Upper lobe of left lung (tissue), 6 donors: ENCODE data around the gene NLGN1. TPM values are rescaled to one million over a fixed set of nuclear protein-coding genes. Genes with fewer than 3 reads are reported as not detected.

Experiments used
- ATAC-seq, 2 donors: fragments of 200-7000 bp; cut with Tn5 transposase; one replicate each; pipeline ENCODE4 v1.9.1; 2022; ENCODE audit warnings: mild to moderate bottlenecking in 2 of 2, moderate library complexity in 2 of 2; ENCODE audit not compliant: low FRiP score in 2 of 2
- DNase-seq, 2 donors: peaks; one replicate each; pipeline ENCODE4 v3.0.0-alpha.2; 2019 to 2020
- H3K27ac ChIP-seq, 4 donors: fragments of 200-600 bp; sonication (generic); one replicate each; pipeline ENCODE4 v1.5.1; 2016 to 2019
- H3K27me3 ChIP-seq, 4 donors: fragments of 200-600 bp; sonication (generic); one replicate each; pipeline ENCODE4 v1.5.1; 2017 to 2019
- H3K36me3 ChIP-seq, 4 donors: fragments of 200-600 bp; sonication (generic); one replicate each; pipeline ENCODE4 v1.5.1; 2016 to 2019
- H3K4me1 ChIP-seq, 4 donors: fragments of 200-600 bp; sonication (generic); one replicate each; pipeline ENCODE4 v1.5.1; 2018 to 2019
- H3K4me3 ChIP-seq, 4 donors: fragments of 200-600 bp; sonication (generic); one replicate each; pipeline ENCODE4 v1.5.1; 2017 to 2019; ENCODE audit warnings: mild to moderate bottlenecking in 2 of 4, moderate library complexity in 1 of 4
- H3K9me3 ChIP-seq, 4 donors: fragments of 200-600 bp; sonication (generic); one replicate each; pipeline ENCODE4 v1.5.1; 2018 to 2019
- CTCF ChIP-seq, 6 experiments: fragments of 450-650 bp in 4 of 6; fragments of 200-600 bp in 2 of 6; sonication (generic) in 2 of 6; IDR thresholded peaks; one replicate each; pipeline ENCODE4 v1.5.1; 2016 to 2019; ENCODE audit warnings: antibody characterized with exemption in 6 of 6
- EP300 ChIP-seq, 4 donors: sonication (generic); formaldehyde crosslinking; IDR thresholded peaks; one replicate each; pipeline ENCODE4 v1.5.1; 2017; ENCODE audit warnings: antibody characterized with exemption in 4 of 4, control low read depth in 2 of 4
- POLR2A ChIP-seq, 4 donors: fragments of 450-650 bp; IDR thresholded peaks; one replicate each; pipeline ENCODE4 v1.5.1; 2016 to 2017; ENCODE audit warnings: antibody characterized with exemption in 4 of 4, mild to moderate bottlenecking in 2 of 4
- POLR2AphosphoS5 ChIP-seq, 2 donors: sonication (generic); formaldehyde crosslinking; IDR thresholded peaks; one replicate each; pipeline ENCODE4 v1.5.1; 2017; ENCODE audit warnings: antibody characterized with exemption in 2 of 2
- WGBS, 2 donors: methylation state at CpG; one replicate each; pipeline ENCODE4 v1.1.5; 2017 to 2018; 5-methylcytosine and 5-hydroxymethylcytosine counted together
- total RNA-seq, 6 donors: library from RNA; depleted of rRNA in 4 of 6; stranded (reverse); fragments of >200 nt in 4 of 6; gene quantifications; one replicate each; pipeline versions ENCODE4 v1.1.0 to v1.2.1, GENCODE V29; 2016 to 2021
- donor health status: DM: no; HTN: no; CAD: no; lungs with moderate emphysema.
- donor health status: DM: no; HTN: yes; CAD: no; lungs with severe emphysema.

NLGN1 gene
- total RNA-seq, 6 donors from 2014 or later: under 0.01 to 3.5 (median 1.9) TPM

DNA sequence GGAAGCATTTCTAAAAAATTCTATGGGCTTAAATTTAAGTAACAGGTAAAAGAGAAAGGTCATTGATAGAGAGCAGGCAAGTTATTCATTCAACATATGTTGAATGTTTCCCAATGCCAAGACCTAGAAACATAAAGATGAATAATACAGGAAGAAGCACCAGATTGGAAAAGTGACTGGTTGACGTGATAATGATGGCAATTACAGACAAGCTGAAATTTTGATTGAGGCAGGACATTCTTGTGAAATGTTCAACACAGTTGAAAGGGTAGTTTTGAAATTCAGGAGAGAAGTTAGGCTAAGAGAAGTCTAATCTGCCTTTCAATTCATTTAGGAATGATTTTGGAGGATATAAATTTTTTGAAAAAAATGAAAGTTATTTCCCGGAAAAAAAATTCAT, 925.2 kb downstream of the NLGN1 start:
- no peaks in the 10 kb centered on the region for H3K36me3 ChIP-seq
- peaks cover 0 to 8% (median 0%) of the 10 kb centered on the region in 4 donors for H3K9me3 ChIP-seq
- H3K4me1 ChIP-seq: no peaks in the 10 kb centered on the region
- no peak overlapping the region for H3K4me3 ChIP-seq
- TF ChIP-seq EP300 (IDR thresholded peaks at IDR 0.05): no peak
- H3K27me3 ChIP-seq: no peaks in the 10 kb centered on the region
- ATAC-seq (no peak), DNase-seq (no peak)
- WGBS, 2 donors: 76% methylated on average over 2 of the region's 2 CpGs
- H3K27ac ChIP-seq: no peak overlapping the region

GRCh38 chr3:174325171-174325570, 927.6 kb downstream of the NLGN1 start:
- WGBS, 2 donors: 85 to 94% methylated on average over 3 of the region's 3 CpGs
- DNase-seq: no peak
- Histone ChIP-seq H3K36me3 (no peaks in the 10 kb centered on the region), H3K9me3 (peaks cover 0 to 8% (median 0%) of the 10 kb centered on the region in 4 donors), H3K4me1 (no peaks in the 10 kb centered on the region), H3K27me3 (no peaks in the 10 kb centered on the region), H3K27ac (no peak overlapping the region), H3K4me3 (no peak overlapping the region)
- TF ChIP-seq POLR2A (IDR thresholded peaks at IDR 0.05) (no peak), CTCF (IDR thresholded peaks at IDR 0.05) (no peak), EP300 (IDR thresholded peaks at IDR 0.05) (no peak), POLR2AphosphoS5 (IDR thresholded peaks at IDR 0.05) (no peak)
- ATAC-seq: no peak

DNA sequence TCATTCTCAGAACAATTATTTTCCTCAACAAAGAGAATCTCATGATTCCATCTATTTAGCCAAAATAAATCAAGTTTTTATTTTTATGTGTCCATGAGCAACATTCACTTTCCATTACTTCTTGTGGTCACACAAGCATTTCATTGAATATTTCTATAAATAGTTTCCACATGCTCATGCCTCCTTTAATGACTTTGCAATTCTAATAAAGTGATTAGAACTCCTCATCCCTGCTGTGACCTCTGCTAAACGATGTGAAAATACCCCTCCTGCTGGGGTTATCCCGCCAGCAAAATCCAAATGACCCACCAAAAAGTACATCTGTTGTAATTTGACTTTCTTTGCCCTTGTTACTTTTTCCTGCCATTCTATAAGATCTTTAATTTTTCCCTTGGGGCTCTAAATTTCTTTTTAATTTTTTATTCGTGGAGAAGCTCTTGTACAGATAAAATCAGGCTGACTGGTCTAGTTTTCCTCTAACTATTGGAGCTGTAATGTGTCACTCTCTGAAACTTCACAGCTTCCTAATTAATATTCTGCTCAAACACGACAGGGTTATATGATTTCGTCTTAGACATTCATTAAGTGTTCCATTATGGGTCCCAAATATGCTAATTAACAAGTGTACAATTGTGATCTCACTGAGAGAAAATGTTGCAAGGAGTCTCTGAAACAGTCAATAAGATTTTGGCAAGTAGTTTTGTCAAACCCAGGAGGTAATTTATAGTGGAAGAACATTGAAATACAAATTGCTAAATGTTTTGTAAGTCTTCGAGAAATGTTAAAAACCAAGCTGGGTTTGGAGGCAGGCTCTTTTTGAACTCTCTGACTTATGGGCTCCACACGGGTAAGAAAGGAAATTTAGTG, 928.5 kb downstream of the NLGN1 start:
- no peak overlapping the region for H3K4me3 ChIP-seq
- DNase-seq (no peak), ATAC-seq (no peak)
- no peaks in the 10 kb centered on the region for H3K27me3 ChIP-seq
- peaks cover 0 to 5% (median 0%) of the 10 kb centered on the region in 4 donors for H3K9me3 ChIP-seq
- 72 to 73% methylated on average over 7 of the region's 7 CpGs for WGBS, 2 donors
- H3K4me1 ChIP-seq: no peaks in the 10 kb centered on the region
- TF ChIP-seq EP300 (IDR thresholded peaks at IDR 0.05): no peak
- TF ChIP-seq POLR2AphosphoS5 (IDR thresholded peaks at IDR 0.05): no peak
- TF ChIP-seq POLR2A (IDR thresholded peaks at IDR 0.05): no peak
- TF ChIP-seq CTCF (IDR thresholded peaks at IDR 0.05): no peak
- no peak overlapping the region for H3K27ac ChIP-seq
- H3K36me3 ChIP-seq: no peaks in the 10 kb centered on the region

DNA sequence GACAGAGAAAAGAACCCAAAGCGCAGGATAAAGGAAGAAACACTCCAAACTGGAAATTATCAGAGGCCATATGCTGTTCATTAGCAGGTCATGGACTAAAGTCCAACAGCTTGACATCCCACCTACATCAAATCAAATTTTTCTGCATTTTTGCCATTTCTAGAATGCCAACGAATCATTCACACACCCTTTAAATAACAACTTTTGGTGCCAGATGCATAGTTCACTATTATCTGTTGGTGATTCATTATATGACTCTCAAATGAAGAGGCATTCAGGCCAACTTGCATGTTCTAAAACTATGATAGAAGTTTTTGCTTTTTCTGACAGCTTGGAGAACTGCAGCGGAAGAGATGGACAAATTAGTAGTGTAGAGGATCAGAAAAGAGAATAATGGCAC, 931.8 kb downstream of the NLGN1 start:
- 81 to 83% methylated on average over 3 of the region's 3 CpGs for WGBS, 2 donors
- no peaks in the 10 kb centered on the region for H3K36me3 ChIP-seq
- H3K27me3 ChIP-seq: no peaks in the 10 kb centered on the region
- TF ChIP-seq CTCF (IDR thresholded peaks at IDR 0.05): no peak
- H3K27ac ChIP-seq: no peak overlapping the region
- no peak overlapping the region for H3K4me3 ChIP-seq
- H3K4me1 ChIP-seq: no peaks in the 10 kb centered on the region
- DNase-seq: no peak
- no peaks in the 10 kb centered on the region for H3K9me3 ChIP-seq
- ATAC-seq: no peak

DNA sequence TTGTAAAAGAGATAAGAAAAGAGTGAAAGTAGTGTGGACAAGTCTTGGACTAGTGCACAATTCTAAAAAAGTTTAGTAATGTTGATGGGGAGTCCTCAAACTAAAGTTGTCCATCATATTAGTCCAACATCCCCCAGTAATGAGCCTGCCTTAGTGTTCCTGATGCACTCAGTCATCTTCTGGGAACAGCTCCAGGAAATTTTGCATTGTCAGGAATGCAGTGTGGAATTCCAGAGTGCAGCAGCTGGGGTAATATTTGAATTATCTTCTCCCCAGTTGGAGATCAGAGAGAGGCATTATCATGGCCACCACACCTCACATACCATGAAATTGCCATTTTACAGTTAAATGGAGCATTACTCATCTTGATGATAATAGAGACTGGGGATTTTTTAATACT, 932.8 kb downstream of the NLGN1 start:
- TF ChIP-seq POLR2A (IDR thresholded peaks at IDR 0.05) (no peak), POLR2AphosphoS5 (IDR thresholded peaks at IDR 0.05) (no peak), EP300 (IDR thresholded peaks at IDR 0.05) (no peak), CTCF (IDR thresholded peaks at IDR 0.05) (no peak)
- Histone ChIP-seq H3K36me3 (no peaks in the 10 kb centered on the region), H3K27ac (no peak overlapping the region)

More for the DNA sequence above, 932.8 kb downstream of the NLGN1 start:
- Histone ChIP-seq H3K4me1 (no peaks in the 10 kb centered on the region), H3K27me3 (no peaks in the 10 kb centered on the region), H3K9me3 (no peaks in the 10 kb centered on the region), H3K4me3 (no peak overlapping the region)
- ATAC-seq (peak in 1 of 2 donors; percentile 29), DNase-seq (no peak)
